K562 (cell line): ENCODE measurements around the gene XPOT. TPM values are rescaled to one million over a fixed set of nuclear protein-coding genes. Genes with fewer than 3 reads are reported as not detected.

Experiments
- BCOR ChIP-seq: fragments of 450-650 bp; IDR thresholded peaks from 2 replicates; pipeline ENCODE4 v1.6.1; 2016
- MTA3 ChIP-seq: fragments of 450-650 bp; formaldehyde crosslinking; IDR thresholded peaks from 2 replicates; pipeline ENCODE4 v1.6.1; 2017; ENCODE audit warnings: mild to moderate bottlenecking, borderline replicate concordance
- MYBL2 ChIP-seq, 2 experiments: fragments of 450-650 bp in 1 of 2; sonication (generic) in 1 of 2; formaldehyde crosslinking in 1 of 2; IDR thresholded peaks; 2 replicates each; pipeline versions ENCODE4 v1.6.1 to v1.8.1; 2017 to 2022; ENCODE audit warnings: borderline replicate concordance in 1 of 2, inconsistent platforms in 1 of 2, low read depth in 1 of 2, mild to moderate bottlenecking in 1 of 2, missing genetic modification reagents in 1 of 2, moderate library complexity in 1 of 2
- RBBP5 ChIP-seq: fragments of 200-600 bp; sonication (generic); IDR thresholded peaks from 2 replicates; pipeline ENCODE4 v1.6.1; 2012; ENCODE audit warnings: borderline replicate concordance, mild to moderate bottlenecking, low read length, control low read depth, inconsistent platforms; ENCODE audit not compliant: insufficient read depth, poor library complexity, severe bottlenecking
- SAFB ChIP-seq: fragments of 200-400 bp; formaldehyde crosslinking; IDR thresholded peaks from 2 replicates; pipeline ENCODE4 v1.6.1; 2017; ENCODE audit warnings: low read depth, low read length, borderline replicate concordance
- SLC30A9 ChIP-seq: fragments of 250-450 bp; sonication (Bioruptor Pico); IDR thresholded peaks from 2 replicates; pipeline ENCODE4 v1.8.0; 2022; ENCODE audit warnings: mild to moderate bottlenecking, moderate library complexity
- SMC3 ChIP-seq: conservative IDR thresholded peaks from 2 replicates; pipeline ENCODE4 v1.6.1; 2011; ENCODE audit warnings: low read depth, low read length, improper control_type of control experiment; ENCODE audit not compliant: insufficient read depth
- TEAD1 ChIP-seq, 2 experiments: fragments of 450-650 bp in 1 of 2; sonication (generic) in 1 of 2; formaldehyde crosslinking; IDR thresholded peaks; 2 replicates each; pipeline versions ENCODE4 v1.4.0 to v1.8.0; 2020 to 2022; ENCODE audit warnings: mild to moderate bottlenecking in 2 of 2, missing genetic modification reagents in 1 of 2
- TRIM24 ChIP-seq, 2 experiments: fragments of 450-650 bp; IDR thresholded peaks; 2 replicates each; pipeline ENCODE4 v1.6.1; 2016
- TRIM28 ChIP-seq: fragments of 450-650 bp; IDR thresholded peaks from 2 replicates; pipeline ENCODE4 v1.6.1; 2017
- ZKSCAN8 ChIP-seq: fragments of 200-800 bp; sonication (Bioruptor generic); IDR thresholded peaks from 2 replicates; pipeline ENCODE4 v1.6.1; 2016; ENCODE audit warnings: missing genetic modification characterization, missing compliant biosample characterization
- ZNF124 ChIP-seq: sonication (generic); formaldehyde crosslinking; IDR thresholded peaks from 2 replicates; pipeline ENCODE4 v1.8.1; 2022; ENCODE audit warnings: missing genetic modification reagents
- ZNF140 ChIP-seq: fragments of 250-450 bp; sonication (Bioruptor Pico); IDR thresholded peaks from 2 replicates; pipeline ENCODE4 v1.8.0; 2021; ENCODE audit warnings: moderate library complexity, mild to moderate bottlenecking, inconsistent platforms
- ZNF165 ChIP-seq: fragments of 250-450 bp; sonication (Bioruptor Pico); IDR thresholded peaks from 2 replicates; pipeline ENCODE4 v1.4.0; 2020; ENCODE audit warnings: borderline replicate concordance
- ZNF3 ChIP-seq: fragments of 250-450 bp; sonication (Bioruptor Pico); IDR thresholded peaks from 2 replicates; pipeline ENCODE4 v1.5.0; 2021; ENCODE audit warnings: mild to moderate bottlenecking, moderate library complexity
- ZNF707 ChIP-seq: fragments of 250-450 bp; sonication (Bioruptor Pico); conservative IDR thresholded peaks from 2 replicates; pipeline ENCODE4 v1.8.0; 2022; ENCODE audit warnings: inconsistent platforms, mild to moderate bottlenecking, moderate library complexity
- polyA plus RNA-seq, 8 experiments: library from polyadenylated mRNA; depleted of rRNA in 4 of 8; stranded (reverse) in 5 of 8; unstranded in 3 of 8; fragments of >200 nt; fragmentation: Nextera tagmentation in 2 of 8; fragmentation: Illumina TruSeq in 1 of 8; extraction: Ambion mirVana in 2 of 8; extraction: Trizol in 1 of 8; gene quantifications; 2 replicates each; pipeline versions ENCODE4 v1.2.1 to v1.2.3, GENCODE V29; 2011 to 2014; ENCODE audit warnings: inconsistent platforms in 1 of 8, missing spikeins in 1 of 8
- total RNA-seq, 7 experiments: library from RNA; depleted of rRNA in 6 of 7; stranded (reverse); fragments of >200 nt in 6 of 7; fragmentation: Illumina TruSeq in 2 of 7; extraction: Trizol in 2 of 7; gene quantifications; 2 replicates each; pipeline versions ENCODE4 v1.2.1 to v1.2.3, GENCODE V29; 2011 to 2021; ENCODE audit warnings: low replicate concordance in 1 of 7
- TF ChIP-seq, protein P1 (sequence below): sonication (generic); formaldehyde crosslinking; IDR thresholded peaks from 2 replicates; pipeline ENCODE4 v1.9.0; 2022; ENCODE audit warnings: mild to moderate bottlenecking, missing genetic modification reagents
- TF ChIP-seq, protein P2 (sequence below): fragments of 450-650 bp; IDR thresholded peaks from one replicate; pipeline ENCODE4 v1.6.1; 2018; ENCODE audit warnings: mild to moderate bottlenecking, moderate library complexity; ENCODE audit not compliant: partially characterized antibody
- TF ChIP-seq, protein P3 (sequence below): fragments of 250-450 bp; sonication (Bioruptor Pico); IDR thresholded peaks from 2 replicates; pipeline ENCODE4 v1.8.0; 2022; ENCODE audit warnings: inconsistent platforms
- TF ChIP-seq, protein P4 (sequence below): fragments of 250-450 bp; sonication (Bioruptor Pico); IDR thresholded peaks from 2 replicates; pipeline ENCODE4 v1.8.0; 2021; ENCODE audit warnings: mild to moderate bottlenecking, moderate library complexity
- TF ChIP-seq, protein P5 (sequence below): fragments of 250-450 bp; sonication (Bioruptor Pico); IDR thresholded peaks from 2 replicates; pipeline ENCODE4 v1.8.0; 2021; ENCODE audit warnings: moderate library complexity, mild to moderate bottlenecking, inconsistent platforms

XPOT gene
- total and polyA plus RNA-seq, 9 of the 15 experiments (the other 6 are each of a cell fraction or from before 2014, with no cell fraction given): 26.2 to 192 (median 102) TPM

DNA sequence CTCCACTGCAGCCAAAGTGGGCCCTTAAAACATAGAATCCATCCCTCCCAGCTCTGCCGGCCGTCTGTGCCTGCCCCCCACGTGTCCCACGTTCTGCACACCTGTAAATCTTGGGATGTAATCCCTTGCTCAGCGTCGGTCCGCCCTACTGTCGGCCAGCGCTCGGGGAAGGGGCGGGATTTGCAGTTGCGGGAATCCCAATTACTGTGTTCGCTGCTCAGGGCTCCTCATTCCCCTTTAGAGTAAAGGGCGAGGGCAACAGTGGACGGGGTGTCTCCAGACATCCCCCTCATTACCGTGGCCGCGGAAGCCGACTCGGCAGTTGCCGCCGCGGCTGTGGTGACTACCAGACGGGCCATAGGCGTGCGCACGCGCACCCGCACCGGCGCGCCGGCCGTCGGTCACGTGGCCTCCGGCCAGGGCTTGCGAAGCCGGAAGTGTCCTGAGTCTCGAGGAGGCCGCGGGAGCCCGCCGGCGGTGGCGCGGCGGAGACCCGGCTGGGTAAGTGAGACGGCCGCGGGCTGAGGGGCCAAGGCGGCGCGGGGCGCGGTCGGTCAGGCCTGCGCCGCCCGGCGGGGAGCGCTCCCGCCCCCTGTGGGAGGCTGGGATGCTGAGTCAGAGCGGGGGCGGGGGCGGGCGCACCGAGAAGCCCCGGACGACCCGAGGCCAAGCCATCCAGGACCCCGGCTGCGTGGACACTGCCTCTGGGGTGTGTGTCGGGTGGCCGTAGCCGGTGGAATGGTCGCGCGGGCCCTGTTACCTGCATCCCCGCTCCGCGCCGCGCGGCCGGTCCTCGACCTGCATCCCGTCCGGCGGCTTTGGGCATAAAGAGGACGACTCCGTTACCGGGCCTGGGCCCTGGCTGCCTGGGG, 47.7 kb downstream of the XPOT start, which contains the start of gene TBK1 (continued):
- TF ChIP-seq ZNF3 (CRISPR knock-in tag): 0 out of 2 replicates have a peak, but pooled peaks have one; percentile 18
- TF ChIP-seq, protein P1, sequence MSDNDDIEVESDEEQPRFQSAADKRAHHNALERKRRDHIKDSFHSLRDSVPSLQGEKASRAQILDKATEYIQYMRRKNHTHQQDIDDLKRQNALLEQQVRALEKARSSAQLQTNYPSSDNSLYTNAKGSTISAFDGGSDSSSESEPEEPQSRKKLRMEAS: peak; percentile 90
- TF ChIP-seq ZNF165 (CRISPR knock-in tag): no peak
- peak; percentile 75; the same call in 1 of the 2 replicates for TF ChIP-seq MTA3
- TF ChIP-seq, protein P2, sequence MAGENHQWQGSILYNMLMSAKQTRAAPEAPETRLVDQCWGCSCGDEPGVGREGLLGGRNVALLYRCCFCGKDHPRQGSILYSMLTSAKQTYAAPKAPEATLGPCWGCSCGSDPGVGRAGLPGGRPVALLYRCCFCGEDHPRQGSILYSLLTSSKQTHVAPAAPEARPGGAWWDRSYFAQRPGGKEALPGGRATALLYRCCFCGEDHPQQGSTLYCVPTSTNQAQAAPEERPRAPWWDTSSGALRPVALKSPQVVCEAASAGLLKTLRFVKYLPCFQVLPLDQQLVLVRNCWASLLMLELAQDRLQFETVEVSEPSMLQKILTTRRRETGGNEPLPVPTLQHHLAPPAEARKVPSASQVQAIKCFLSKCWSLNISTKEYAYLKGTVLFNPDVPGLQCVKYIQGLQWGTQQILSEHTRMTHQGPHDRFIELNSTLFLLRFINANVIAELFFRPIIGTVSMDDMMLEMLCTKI: no peak
- no peak for TF ChIP-seq ZNF124 (CRISPR knock-in tag)
- TF ChIP-seq TRIM28: no peak
- TF ChIP-seq BCOR: no peak
- TF ChIP-seq, protein P3, sequence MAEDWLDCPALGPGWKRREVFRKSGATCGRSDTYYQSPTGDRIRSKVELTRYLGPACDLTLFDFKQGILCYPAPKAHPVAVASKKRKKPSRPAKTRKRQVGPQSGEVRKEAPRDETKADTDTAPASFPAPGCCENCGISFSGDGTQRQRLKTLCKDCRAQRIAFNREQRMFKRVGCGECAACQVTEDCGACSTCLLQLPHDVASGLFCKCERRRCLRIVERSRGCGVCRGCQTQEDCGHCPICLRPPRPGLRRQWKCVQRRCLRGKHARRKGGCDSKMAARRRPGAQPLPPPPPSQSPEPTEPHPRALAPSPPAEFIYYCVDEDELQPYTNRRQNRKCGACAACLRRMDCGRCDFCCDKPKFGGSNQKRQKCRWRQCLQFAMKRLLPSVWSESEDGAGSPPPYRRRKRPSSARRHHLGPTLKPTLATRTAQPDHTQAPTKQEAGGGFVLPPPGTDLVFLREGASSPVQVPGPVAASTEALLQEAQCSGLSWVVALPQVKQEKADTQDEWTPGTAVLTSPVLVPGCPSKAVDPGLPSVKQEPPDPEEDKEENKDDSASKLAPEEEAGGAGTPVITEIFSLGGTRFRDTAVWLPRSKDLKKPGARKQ: no peak
- TF ChIP-seq SLC30A9 (CRISPR knock-in tag): no peak
- no peak for TF ChIP-seq MYBL2 (IDR thresholded peaks at IDR 0.05; ENCODE audit: low read depth)
- no peak for TF ChIP-seq MYBL2 (CRISPR knock-in tag; IDR thresholded peaks at IDR 0.05; ENCODE audit: borderline replicate concordance)
- TF ChIP-seq, protein P4, sequence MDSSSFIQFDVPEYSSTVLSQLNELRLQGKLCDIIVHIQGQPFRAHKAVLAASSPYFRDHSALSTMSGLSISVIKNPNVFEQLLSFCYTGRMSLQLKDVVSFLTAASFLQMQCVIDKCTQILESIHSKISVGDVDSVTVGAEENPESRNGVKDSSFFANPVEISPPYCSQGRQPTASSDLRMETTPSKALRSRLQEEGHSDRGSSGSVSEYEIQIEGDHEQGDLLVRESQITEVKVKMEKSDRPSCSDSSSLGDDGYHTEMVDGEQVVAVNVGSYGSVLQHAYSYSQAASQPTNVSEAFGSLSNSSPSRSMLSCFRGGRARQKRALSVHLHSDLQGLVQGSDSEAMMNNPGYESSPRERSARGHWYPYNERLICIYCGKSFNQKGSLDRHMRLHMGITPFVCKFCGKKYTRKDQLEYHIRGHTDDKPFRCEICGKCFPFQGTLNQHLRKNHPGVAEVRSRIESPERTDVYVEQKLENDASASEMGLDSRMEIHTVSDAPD (CRISPR knock-in tag): peak; percentile 46
- 0 out of 4 replicates have a peak, but pooled peaks of 1 of the 2 experiments have one; percentile 43 for TF ChIP-seq TEAD1 (CRISPR knock-in tag; IDR thresholded peaks at IDR 0.05)
- TF ChIP-seq SAFB: peak; percentile 71; the same call in 1 of the 2 replicates
- no peak for TF ChIP-seq ZNF707 (CRISPR knock-in tag)
- TF ChIP-seq RBBP5: peak; percentile 75
- TF ChIP-seq, protein P5, sequence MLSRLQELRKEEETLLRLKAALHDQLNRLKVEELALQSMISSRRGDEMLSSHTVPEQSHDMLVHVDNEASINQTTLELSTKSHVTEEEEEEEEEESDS (CRISPR knock-in tag): no peak
- no peak for TF ChIP-seq ZKSCAN8 (CRISPR knock-in tag)
- no peak for TF ChIP-seq SMC3
- no peak for TF ChIP-seq TRIM24 (IDR thresholded peaks at IDR 0.05)
- no peak for TF ChIP-seq ZNF140 (CRISPR knock-in tag)
